ENCODE results near the gene GOLGA6L7.
"Not testable (repeated sequence)": the region's sequence is repeated elsewhere in the genome, so short reads cannot be mapped to it uniquely, and the experiment has no call there.

The GOLGA6L7 gene, protein sequence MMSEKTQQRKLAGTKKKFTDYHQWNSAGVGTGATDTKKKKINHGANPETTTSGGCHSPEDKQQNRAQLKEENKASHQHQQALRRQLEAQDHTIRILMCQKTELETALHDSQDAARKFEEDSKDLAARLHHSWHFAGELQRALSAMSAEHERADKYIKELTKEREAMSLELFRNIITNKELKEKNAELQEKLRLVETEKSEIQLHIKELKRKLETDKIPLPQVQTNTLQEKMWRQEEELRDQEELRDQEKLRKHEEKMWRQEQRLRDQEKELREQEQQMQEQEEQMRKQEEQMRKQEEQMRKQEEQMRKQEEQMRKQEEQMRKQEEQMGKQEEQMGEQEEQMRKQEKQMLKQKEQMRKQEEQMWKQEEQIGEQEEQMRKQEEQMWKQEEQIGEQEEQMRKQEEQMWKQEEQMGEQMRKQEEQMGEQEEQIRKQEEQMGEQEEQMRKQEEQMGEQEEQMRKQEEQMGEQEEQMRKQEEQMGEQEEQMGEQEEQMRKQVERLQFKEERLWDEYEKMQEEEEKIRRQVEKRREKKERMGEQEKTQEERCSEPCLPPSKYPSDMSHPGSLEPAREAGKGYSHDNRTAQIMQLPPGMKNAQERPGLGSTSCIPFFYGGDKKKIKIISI

DNA sequence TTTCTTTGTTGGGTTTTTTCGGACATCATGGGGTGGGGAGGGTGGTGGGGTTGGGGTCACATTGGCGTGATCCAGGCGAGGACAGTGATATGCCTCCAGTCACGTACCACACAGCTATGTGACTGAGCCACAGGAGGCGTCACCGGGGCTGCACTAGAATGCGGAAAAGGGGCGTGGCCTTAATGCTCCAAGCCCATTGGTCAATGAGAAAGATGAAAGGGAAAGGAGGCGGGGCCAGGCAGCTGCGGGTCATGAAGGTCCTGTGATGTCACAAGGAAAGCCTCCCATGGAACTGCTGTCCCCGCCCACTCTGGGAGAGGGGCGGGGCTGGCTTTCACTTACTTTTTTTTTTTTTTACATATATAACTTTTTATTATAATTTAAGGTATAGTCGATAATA lies at the start of gene GOLGA6L7:
Gene GOLGA6L7, minus strand, starts transcription at position 124 of the 400 bp plus-strand sequence. Its CDS starts 95 bp downstream, at position 29.
- not testable (repeated sequence) for DNase-seq (ENCODE audit: low spot score)

DNA sequence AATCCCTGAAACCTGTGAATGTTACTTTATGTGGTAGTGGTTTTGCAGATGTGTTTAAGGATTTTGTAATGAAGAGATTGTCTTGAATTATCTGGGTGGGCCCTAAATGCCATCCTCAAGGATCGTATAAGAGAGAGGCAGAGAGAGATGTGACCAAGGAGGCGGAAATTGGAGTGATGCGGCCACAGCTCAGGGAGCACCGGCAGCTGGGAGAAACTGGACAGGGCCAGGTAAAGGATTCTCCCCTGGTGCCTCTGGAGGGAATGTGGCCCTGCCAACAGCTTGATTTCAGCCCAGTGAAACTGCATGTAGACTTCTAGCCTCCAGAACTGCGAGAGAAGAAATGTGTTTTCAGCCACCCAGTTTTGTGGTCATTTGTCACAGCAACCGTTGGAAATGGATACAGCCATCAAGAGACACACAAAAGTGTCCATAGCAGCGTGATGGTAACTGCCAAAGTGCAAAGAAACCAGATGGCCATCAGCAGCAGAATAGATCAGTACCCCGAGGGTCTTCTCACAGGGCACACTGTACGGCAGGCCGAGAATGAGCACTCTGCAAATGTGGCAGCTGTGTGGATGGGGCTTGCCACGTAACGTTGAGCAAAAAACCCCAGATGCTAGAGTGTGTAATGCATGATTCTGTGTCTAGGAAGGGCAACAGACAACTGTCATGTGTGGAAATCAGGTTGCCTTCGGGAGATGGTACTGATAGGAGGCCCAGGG lies 49.6 kb upstream of the GOLGA6L7 start:
- no peak for DNase-seq (ENCODE audit: low spot score)

DNA sequence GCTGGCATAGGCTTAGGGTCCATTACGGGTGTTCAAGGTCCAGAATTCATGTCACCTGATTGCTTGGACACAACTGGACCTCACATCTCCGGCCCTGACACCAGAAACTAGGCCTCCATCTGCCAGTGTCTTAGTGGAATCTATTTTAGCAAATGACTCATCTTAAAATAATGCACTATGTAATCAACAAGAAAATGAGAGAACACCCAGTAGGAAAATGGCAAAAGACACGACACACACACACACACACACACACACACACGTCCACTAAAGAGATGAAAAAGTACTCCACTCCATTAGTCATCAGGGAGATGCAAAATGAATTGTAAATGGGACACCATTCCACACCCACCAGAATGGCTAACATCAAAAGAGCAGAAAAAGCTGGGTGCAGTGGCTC lies 48.5 kb upstream of the GOLGA6L7 start:
- DNase-seq (ENCODE audit: low spot score): no peak

- no peak for DNase-seq (ENCODE audit: low spot score)
Observed at GRCh38 chr15:28895566-28895965, 47.1 kb upstream of the GOLGA6L7 start.

DNA sequence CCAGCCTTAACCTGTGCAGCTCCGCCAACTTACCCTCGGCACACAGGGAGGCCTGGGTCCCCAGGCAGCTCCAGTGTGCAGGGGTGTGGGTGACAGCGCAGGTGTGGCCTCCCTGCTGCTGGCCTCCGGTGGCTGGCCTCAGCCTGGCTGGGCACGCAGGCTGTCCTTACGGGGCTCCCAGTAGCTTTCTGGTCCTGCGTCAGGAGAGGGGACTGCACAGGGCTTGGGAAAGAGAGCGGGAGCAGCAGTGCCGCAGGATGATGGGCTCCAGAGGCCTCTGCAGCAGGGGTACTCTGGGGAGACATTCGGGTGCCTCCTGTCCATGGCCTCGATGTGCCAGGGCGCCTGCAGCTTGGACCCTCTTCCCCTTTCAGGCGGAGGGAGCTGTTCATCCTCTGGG lies 46.7 kb upstream of the GOLGA6L7 start:
- no peak for DNase-seq (ENCODE audit: low spot score)

GRCh38 chr15:28894631-28895030 lies 46.2 kb upstream of the GOLGA6L7 start:
- no peak for DNase-seq (ENCODE audit: low spot score)

- no peak for DNase-seq (ENCODE audit: low spot score)
Observed at GRCh38 chr15:28892789-28893610, 44.6 kb upstream of the GOLGA6L7 start.

- DNase-seq (ENCODE audit: low spot score): no peak
Observed at GRCh38 chr15:28891588-28891987, 43.1 kb upstream of the GOLGA6L7 start.

DNA sequence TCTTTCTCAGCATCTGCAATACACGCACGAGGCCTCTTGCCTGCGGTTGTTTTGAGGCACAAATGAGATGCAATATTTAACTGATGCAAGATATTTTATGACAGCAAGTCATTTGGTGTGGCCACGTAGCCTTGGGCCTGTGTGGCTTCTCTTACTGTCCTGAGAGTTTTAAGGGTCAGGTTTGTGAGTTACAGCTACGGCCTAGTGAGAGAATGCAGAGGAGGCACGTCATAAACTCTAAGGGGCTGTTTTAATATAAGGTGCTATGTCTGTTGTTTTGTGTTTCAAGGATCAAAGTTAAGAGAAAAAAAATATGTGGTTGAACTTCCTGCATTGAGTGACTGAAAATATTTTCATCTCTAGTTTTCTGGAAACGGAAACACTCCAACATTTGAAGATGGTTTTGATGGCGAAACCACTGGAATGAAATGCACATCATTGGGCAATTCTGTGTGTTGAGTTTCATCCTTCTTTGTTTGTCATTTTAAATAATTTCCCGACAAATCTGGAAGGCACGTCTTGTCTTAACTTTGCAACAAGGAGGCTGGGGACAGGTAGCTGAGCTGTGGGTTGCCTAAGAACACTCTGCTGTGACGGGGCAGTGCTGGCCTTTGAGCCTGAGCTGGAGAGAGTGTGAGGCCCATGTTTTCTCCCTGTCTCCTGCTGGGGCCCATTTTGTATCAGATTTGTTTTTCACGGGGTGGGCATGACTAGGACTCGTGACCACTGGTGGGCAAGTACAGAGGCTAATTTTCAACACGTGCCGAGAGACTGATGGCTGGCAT lies 42.5 kb upstream of the GOLGA6L7 start:
- no peak for DNase-seq (ENCODE audit: low spot score)

GRCh38 chr15:28890291-28890690 lies 41.8 kb upstream of the GOLGA6L7 start:
- not testable (repeated sequence) for DNase-seq (ENCODE audit: low spot score)

- DNase-seq (ENCODE audit: low spot score): not testable (repeated sequence)
Observed at GRCh38 chr15:28889871-28890270, 41.4 kb upstream of the GOLGA6L7 start.

DNA sequence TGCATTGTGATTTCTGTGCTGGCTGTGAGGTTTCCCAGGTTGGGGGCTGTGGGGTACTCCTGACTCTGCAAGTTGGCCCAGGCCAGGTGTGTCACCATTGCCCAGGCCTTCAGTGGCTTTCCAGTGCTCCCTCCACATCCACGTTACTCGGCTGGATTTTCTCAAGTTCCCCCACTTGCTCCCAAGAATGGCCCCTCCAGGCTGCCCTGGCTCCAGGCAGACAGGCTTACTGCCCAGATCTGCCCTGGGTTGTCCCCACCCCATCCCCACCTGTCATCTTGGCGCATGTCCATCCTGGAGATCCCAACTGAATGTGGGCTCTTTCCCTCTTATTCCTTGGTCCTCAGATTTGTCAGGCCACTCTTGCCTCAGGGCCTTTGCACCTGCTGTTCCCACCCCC lies 40.9 kb upstream of the GOLGA6L7 start:
- no peak for DNase-seq (ENCODE audit: low spot score)

DNA sequence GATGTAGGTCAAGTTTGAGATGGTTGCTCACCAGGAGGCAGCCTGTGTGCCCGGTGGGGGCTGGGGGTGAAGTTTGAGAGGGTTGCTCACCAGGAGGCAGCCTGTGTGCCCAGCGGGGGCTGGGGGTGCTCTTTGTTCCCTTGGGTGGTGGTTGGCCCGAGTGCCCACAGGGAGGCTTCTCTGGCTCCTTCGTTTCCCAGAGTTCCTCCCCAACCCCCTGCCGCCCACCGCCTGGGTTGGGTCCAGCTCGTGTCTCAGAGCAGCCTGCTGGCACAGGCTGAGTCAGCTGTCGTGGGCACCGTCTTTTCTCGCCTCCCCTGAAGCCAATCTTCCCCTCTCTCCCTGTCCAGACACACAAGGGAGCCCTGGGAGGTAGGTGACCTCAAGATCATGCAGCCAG lies 40.5 kb upstream of the GOLGA6L7 start:
- no peak for DNase-seq (ENCODE audit: low spot score)

DNA sequence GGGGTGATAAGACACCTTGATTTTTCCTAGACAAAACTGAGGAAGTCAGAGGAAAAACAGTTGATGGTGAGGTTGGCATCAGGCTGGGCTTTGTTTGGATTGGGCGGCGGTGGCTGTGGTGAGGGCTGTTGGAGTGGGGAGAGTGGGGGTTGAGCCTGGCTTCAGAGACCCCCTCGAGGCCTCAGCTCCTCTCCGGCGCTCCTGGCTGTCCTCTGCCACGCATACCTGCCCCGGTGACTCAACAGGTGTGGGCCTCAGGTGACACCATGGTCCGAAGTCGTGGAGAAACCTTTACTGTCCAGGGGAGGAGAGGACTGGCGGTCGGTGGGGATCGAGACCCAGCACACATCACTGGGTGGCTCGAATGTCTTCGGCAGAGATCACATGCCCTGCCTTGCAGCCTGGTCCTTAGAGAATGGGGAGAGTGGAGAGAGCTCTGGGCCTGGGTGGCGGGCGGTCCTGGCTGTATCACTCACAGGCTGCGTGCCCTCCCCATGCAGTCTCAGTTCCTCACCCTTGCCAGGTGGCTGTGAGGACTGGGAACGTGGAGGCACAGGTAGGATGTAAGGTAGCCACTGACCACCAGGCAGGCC lies 40.0 kb upstream of the GOLGA6L7 start:
- DNase-seq (ENCODE audit: low spot score): no peak

GRCh38 chr15:28887339-28888174 lies 39.1 kb upstream of the GOLGA6L7 start:
- no peak for DNase-seq (ENCODE audit: low spot score)

- DNase-seq (ENCODE audit: low spot score): no peak
Observed at GRCh38 chr15:28886431-28887338, 38.2 kb upstream of the GOLGA6L7 start.

GRCh38 chr15:28885630-28886430 lies 37.4 kb upstream of the GOLGA6L7 start, which contains the start of gene APBA2:
APBA2 (plus strand) TSS chr15:28885974; CDS start chr15:29053885, 167,911 bp downstream.
- no peak for DNase-seq (ENCODE audit: low spot score)

DNA sequence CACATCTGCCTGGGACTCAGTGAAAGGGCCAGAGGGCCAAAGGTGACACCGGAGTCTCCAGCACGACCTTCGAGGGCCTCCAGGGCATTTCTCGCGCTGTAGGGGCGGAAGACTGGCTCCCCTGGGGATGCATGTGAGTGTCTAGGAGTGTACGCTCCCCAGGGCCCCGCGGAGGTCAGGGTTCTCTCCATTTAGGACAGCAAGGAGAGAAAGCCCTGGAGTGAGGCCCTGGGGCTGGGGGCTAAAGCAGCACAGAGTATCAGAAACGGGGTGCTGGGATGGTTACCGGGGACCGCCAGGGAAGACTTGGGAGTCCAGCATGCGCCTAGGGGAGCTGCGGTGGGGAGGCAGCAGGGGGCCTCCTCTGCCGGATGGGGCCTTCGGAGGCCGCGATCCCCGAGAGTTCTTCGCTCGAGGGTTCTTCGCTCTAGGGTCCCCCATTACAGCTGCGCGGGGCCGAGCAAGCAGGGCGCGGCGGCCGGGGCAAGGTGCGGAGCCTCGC lies 36.7 kb upstream of the GOLGA6L7 start:
- DNase-seq (ENCODE audit: low spot score): no peak

Measured in hematopoietic multipotent progenitor cell treated with erythropoietin and hydrocortisone succinate and interleukin-3 and kit ligand, for 17 days (in vitro differentiated cells).